ENCODE results near the gene NUDT21.

DNA sequence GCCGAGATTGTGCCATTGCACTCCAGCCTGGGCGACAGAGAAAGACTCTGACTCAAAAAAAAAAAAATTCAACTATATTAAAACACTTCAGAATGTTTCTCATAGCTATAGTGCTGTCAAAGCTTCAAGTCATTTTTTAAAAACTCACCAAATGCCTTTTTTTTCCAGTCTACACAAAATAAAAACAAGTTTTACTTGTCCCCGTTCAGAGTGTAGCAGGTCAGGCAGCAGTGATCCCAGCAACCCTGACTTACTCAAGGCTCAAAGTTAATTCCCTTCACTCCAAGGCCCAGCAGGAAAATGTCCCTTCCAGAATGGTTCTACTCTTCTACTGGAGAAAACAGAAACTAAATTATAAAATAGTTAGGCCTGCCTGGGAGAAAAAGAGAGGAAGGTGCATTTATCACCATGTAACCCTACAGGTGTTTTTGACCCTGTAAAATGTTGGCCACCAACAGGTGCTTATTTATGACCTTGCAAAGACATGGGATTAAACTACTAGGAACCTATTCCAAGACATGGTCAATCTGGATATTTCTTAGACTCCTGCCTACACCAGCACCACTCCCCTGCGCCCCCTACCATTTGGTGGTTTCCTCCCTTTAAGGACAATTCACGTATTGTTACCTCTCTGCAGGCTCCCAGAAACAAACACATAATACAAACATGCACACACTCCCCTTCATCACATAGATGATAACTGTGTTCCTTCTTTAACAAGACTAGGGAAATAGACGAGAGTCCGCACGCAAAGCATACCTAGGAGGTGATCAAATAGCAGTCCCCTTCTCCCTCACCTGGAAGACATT is 31.2 kb downstream of the NUDT21 start:
- TF ChIP-seq POLR2A (IDR thresholded peaks at IDR 0.05; ENCODE audit: low read depth, low read length), result no peak
- no peak for TF ChIP-seq POLR2AphosphoS5 (IDR thresholded peaks at IDR 0.05; ENCODE audit: low read depth, low read length)
- no peak for TF ChIP-seq TAF1 (IDR thresholded peaks at IDR 0.05; ENCODE audit: borderline replicate concordance, low read depth, low read length)

All from GM12892 (cell line).